Left ventricle myocardium superior (tissue), 1 donor: ENCODE measurements around the gene PLEKHG5. TPM values are rescaled to one million over a fixed set of nuclear protein-coding genes. Genes with fewer than 3 reads are reported as not detected.

Experiments
- ATAC-seq: fragments of 200-7000 bp; cut with Tn5 transposase; one replicate; pipeline ENCODE4 v1.9.1; 2020; ENCODE audit warnings: mild to moderate bottlenecking, moderate library complexity
- DNase-seq: peaks from one replicate; pipeline ENCODE4 v3.0.0-alpha.2; 2020
- intact Hi-C: fragments of 100-400 bp; cut with micrococcal nuclease; formaldehyde crosslinking; loops from one replicate; pipeline ENCODE4 v1.11.0; 2022
- total RNA-seq: library from RNA; stranded (reverse); fragmentation: NEBNext Ultra II Directional; extraction: Animal tissue kit (Norgen Biotek cat#: 25700); gene quantifications from one replicate; pipeline ENCODE4 v1.2.1, GENCODE V29; 2021
- donor health status: DM: no; HTN: yes; CAD: no; lungs with severe emphysema.

Gene PLEKHG5
- total RNA-seq, 1 donor from 2014 or later = 16.9 TPM

DNA sequence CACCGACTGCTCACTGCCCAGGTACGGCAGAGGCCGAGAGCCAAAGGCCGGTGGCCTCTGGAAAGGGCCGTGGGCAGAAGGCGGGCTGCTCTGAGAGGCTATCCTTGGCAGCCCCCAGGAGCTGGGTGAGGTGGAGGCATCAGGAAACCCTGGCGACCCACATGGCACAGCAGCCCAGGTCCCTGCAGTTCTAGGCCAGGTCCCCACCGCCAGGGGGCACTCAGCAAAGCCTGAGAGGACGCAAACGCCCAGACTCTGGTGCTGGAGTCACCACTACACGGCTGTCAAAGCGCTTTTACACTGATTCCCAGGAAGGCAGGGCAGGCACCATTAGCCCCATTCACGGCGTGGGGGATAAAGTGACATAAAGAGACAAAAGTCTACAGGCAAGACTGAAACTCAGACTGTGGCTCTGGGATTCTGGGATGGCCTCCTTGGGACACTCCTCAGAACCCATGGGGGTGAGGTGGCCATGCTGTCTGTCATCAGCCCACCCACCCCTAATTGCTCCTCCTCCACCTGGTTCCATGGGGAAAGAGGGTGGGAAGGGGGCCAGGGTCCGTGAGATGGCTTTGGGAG lies 4.9 kb downstream of the PLEKHG5 start:
- intact Hi-C loops = loop anchor here (5.0 kb wide), 1 partner anchor 66 kb away; the partner anchor contains the start of gene NOL9
- DNase-seq = peak; percentile 92
- peak; percentile 70 for ATAC-seq

DNA sequence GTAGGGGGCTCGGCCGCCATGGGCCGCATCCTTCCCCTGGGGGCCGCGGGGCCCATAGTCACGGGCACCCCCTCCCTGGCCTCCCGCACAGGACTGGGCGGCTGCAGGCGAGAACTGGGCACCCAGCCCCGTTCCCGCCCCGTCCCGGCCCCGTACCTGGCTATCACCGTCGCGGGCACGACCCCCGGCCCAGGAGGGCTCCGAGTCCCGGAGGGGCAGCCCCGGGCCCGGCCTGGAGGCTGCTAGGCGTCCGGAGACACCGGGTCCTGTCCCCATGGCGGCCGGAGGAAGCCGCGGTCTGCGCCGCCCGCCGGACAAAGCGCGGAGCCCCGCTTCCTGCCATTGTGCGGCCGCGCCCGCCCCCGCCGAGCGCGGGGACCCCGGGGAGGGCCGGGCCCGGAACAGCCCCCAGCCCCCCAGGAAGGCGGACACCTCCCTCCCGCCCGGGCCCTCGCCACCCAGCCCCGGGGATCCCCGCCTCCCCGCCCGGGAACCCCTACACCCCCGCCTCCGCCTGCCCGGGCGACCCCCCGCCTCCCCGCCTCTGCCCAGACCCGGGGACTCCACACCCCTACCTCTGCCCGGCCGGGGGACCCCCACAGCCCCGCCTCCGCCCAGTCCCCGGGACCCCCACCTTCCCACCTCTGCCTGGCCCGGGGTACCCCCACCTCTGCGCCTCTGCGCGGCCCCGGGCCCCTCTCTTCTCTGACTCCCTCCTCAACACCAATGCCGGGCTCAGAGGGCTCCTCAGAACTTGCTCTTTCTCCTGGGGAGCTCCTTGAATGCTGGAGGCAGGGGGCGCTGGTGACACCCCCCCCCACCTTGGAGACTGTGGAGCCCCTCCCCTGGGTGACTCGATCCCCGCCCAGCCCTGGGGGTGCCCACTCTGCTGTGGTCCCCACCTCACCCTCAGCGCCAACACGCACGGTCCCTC lies 6.0 kb downstream of the PLEKHG5 start:
- intact Hi-C loops = loop anchor here (5.0 kb wide), 1 partner anchor 67 kb away; the partner anchor contains the start of gene NOL9
- DNase-seq = no peak
- peak; percentile 21 for ATAC-seq

DNA sequence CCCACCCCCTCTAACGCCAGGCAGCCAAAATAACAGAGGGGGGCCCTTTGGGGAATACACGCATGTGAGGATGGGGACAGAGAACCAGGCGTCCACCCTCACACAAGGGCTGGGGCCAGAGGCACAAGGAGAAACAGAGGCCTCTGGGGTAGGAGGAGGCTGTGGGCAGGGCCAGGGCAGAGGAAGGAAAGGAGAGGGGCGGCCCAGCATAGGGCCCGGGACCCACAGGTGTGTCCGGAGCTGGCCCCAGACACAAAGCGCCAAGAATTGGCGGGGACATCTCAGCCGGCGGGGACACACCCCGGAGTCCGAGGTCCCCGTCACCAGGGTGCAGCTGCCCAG lies 6.7 kb downstream of the PLEKHG5 start:
- intact Hi-C loops = loop anchor here (5.0 kb wide), 1 partner anchor 68 kb away; the partner anchor contains the start of gene NOL9
- ATAC-seq (peak; percentile 12), DNase-seq (no peak)

DNA sequence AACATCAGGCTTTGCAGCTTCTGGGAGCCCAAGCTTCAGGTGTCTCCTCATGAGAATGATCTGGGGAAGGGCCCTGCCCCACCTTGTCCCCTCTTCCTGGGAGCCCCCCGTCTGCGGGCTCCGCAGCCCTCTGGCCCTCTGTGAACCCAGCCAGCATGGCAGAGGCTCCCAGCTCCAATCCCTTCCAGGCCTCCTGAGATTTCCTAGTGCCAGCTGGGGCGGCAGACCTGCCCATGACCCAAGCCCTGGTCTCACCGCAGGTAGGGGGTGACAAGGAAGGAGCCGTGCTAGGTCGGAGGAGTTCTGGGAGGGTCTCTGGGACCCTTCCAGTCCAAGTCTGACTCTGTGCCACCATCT lies 7.7 kb downstream of the PLEKHG5 start:
- DNase-seq (no peak), ATAC-seq (no peak)
- intact Hi-C loops = no loop called here

DNA sequence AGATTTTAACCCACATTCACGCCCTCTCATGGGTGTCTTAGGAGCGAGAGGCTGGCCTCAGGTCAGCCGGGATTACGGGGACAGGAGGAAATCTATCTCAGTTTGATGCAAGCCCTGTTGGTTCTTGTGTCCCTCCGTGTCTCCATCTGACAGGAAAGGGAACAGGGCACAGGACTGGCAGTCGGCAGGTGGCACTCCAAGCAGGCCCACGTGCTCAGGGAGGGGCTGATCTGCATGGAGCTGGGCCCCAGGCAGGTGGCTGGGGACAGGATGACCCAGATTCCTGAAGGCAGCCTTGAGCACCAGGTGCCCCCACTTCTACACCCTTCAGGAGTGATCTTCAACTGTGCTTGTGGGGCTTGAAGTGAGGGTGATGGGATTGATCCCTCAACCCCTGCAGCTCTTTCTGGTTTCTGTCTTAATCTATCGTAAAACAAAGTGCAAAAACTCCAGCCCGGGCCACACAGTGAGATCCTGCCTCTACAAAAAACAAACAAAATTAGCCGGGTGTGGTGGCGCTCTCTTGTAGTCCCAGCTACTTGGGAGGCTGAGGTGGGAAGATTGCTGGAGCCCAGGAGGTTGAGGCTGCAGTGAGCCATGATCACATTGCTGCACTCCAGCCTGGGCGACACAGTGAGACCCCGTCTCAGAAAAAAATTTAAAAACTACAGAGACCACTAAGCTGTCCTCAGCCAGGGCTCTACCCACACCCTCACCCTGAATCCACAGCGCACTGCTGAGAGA lies 8.3 kb downstream of the PLEKHG5 start:
- ATAC-seq (no peak), DNase-seq (no peak)
- intact Hi-C loops = no loop called here

DNA sequence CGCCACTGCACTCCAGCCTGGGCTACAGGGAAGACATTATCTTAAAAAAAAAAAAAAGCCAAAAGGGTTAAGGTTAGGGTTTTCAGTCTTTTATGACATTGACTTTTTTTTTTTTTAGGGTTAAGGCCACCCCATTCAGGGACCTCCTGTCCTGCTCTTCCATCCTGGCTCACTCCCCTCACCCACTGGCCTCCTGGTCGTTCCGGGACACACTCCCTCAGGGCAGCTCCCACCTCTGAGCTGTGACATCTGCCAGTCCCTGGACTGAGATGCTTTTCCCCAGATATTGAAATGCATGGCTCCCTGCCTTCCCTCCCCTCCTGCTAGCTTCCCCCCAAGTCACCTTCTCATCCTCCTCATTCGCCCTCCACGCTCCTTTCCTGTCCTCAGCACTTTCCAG lies 9.6 kb downstream of the PLEKHG5 start:
- DNase-seq (no peak), ATAC-seq (no peak)
- intact Hi-C loops = no loop called here

DNA sequence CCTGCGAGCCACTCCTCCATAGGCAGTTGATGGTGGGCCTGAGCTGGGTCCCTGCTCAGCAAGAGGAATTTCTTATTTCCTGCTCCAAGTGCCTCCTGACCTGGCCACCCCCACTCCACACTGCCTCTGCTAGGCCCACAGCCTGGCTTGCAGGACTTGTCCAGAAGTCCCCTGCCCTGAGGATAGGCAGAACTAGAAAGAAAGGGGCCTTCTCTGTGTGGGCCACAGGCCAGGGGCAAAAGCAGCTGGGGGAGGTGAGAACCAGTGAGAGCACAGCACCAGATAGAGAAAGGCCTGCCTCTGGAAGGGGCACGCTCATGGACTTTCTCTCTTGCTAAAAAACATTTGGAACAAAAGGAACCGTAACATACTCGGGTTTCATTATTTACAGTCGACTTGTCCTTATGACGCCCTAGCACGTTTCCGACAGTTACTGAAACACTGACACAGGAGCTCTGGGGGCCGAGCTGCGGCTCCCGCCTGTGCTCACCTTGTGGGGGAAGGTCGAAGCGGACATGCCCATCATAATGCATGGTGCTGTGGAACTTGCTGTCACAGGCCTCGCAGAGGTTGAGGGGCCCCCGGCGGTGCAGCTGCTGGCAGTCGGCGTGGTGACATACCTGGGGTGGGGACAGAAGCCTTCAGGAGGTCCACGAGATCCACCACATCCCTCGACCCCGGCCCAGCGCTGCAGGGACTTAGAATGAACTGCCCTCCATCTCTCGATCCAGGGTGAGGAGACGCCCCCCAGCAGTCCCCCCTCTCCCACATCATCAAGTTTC lies 14.2 kb downstream of the PLEKHG5 start:
- no peak for DNase-seq
- intact Hi-C loops = no loop called here
- no peak for ATAC-seq

DNA sequence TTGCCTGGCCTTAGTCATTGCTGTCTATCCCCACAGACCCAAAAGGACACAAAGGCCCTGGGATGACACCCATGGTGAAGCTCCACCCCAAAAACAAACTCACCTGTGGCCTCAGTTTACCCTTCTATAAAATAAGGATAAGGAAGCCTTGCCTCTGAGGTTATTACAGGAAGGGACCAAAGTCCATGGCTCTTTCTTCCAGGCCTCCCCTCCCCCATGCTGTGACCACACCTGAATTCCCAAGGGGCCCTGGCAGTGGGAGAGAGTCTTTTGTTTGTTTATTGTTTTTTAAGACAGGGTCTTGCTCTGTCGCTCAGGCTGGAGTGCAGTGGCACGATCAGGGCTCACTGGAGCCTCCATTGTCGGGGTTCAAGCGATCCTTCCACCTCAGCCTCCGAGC lies 15.0 kb downstream of the PLEKHG5 start:
- ATAC-seq (no peak), DNase-seq (no peak)
- intact Hi-C loops = no loop called here

DNA sequence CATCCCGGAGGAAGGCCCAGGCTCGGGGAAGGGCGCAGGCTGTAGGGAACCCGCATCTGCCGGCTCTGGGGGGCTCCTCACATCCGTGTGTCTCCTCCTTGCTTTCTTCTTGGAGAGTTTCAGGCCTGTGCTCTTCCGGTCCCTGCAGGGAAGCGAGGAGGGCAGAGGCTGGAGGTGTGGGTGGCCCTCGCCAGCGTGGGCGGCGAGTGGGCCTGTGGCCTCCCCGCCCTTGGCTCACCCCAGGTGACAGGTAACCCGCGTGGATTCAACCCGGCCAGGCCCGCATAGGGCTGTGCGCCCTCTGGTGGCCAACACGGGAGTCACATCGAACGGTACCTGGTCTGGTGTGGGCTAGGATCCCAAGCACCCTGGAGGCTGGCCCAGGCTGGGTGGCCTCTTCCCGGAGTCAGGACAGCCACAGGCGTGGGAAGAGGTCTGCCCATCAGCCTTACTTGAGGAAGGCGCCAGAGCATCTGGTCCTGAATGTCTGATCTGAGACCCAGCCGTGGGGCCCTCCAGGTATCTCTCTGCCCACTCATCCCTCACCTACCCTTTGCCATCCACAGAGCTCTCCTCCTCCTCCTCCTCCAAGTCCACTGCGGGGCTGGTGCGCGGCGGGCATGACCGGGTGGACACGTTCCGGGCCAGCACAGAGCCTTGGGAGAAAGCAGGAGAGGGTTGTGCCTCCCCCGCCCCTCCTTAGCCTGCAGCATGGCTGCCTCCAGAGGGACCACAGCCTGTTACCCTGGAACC lies 15.9 kb downstream of the PLEKHG5 start:
- peak; percentile 81 for ATAC-seq

DNA sequence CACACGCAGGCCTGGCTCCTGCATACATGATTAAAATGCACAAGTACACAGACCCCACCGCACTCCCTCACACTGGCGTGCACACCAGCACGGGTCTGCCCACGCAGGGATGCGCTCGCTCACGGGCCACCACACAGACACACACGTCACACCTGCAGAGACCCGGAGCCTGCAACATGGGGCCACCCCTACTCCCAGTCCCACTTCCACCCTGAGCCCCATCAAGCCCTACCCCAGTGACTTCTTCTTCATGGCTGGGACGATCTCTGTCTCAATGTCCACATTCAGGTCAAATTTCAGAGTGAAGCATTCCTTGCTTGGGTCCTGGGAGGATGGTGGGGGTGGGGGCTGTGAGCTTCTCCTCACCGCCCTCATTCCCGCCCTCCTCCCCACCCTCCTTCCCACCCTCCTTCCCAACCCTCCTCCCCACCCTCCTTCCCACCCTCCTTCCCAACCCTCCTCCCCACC lies 16.6 kb downstream of the PLEKHG5 start:
- DNase-seq (no peak), ATAC-seq (no peak)
- intact Hi-C loops = no loop called here

More for the DNA sequence above, 15.9 kb downstream of the PLEKHG5 start:
- peak; percentile 79 for DNase-seq
- intact Hi-C loops = no loop called here

DNA sequence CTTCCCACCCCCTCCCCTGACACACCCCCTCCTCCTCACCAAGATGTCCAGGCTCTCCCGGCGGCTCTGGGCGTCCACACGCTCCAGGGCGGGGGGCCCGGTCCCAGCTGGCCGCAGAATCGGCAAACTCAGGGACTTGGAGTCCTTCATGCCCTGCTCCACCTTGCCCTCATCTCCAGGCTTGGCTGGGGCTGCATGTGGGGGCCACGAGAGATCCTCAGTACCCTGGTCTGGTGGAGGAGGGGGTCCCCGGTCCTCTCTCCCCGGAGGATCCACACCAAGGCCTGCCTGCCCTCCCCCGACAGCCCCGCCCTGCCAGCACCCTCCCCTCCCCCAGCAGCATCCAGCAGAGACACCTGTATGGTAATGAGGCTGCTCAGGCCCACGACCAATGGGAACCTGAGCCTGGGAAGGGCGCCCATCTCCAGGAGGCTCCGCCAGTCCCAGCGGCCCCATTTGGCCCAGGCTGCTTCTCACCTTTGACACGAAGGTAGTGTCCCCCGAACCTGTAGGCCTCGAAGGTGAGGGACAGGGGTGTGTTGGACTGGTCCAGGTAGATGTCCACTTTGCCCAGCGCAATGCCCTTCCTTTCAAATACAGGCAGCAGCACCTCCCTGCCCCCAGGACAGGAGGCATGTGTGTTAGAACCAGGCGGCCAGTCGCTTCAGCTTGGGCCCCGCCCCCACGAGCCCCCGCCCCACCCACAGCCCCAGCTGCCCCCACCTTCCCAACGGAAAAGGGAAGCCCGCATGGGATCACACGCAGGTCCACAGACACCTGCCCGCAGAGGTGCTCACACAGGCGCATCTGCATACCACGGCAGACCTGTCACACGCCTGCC lies 17.3 kb downstream of the PLEKHG5 start:
- ATAC-seq = no peak
- intact Hi-C loops = no loop called here
- no peak for DNase-seq

DNA sequence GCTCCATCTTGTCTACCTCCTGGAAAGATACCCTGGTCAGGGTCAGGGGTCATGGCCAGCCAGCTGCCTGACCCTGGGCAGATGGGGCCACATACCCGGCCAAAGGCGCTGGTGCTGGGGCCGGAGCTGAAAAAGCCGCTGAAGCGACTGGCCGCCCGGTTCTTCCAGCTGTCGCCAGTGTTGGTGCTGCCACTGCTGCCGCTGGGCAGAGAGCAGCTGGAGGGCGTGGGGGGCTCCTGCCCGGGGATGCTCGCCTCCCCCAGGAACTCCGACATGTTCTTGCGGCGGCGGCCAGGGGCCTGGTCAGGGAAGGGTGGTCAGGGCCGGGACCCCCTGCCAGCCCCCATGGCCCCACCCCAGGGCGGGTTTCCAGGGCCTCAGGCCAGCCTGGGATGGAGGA lies 18.3 kb downstream of the PLEKHG5 start:
- DNase-seq = no peak
- intact Hi-C loops = no loop called here
- ATAC-seq = no peak

DNA sequence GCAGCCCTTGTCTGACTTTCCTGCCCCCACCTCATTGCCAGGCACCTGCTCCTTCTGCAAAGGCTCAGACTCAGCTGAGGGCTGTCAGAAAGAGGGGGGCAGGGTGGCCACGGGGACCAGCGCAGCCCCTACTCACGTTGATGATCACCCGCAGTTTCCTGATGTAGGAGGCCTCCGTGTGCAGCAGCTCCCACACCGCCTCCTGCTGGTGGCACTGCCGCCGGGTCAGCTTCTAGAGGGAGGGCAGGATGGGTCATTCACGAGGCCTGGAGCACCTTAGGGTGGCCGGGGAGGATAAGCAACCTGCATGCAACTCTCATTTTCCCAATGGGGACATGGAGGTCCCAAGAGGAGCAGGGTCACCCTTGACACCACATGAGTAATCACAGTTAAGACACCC lies 19.1 kb downstream of the PLEKHG5 start:
- DNase-seq (no peak), ATAC-seq (no peak)
- intact Hi-C loops = no loop called here

DNA sequence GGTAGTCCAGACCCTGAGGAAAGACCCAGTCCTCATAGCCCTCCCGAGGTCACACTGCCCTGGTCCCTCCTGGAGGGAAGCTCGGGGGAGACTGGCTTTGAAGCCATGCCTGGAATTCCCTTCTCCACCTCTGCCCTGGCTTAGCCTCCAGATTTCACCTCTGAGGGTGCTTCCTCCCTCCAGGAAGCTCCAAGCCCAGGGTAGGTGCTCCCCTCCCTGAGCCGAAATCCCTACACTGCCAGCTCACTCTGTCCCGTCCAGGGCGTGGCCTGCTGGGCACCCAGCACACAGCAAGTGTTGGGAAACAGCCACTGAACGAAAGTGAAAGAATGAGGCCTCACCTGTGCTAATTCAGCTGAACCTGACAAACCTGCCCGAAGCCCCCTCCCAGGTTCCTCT lies 19.5 kb downstream of the PLEKHG5 start:
- DNase-seq = no peak
- ATAC-seq = no peak
- intact Hi-C loops = no loop called here

DNA sequence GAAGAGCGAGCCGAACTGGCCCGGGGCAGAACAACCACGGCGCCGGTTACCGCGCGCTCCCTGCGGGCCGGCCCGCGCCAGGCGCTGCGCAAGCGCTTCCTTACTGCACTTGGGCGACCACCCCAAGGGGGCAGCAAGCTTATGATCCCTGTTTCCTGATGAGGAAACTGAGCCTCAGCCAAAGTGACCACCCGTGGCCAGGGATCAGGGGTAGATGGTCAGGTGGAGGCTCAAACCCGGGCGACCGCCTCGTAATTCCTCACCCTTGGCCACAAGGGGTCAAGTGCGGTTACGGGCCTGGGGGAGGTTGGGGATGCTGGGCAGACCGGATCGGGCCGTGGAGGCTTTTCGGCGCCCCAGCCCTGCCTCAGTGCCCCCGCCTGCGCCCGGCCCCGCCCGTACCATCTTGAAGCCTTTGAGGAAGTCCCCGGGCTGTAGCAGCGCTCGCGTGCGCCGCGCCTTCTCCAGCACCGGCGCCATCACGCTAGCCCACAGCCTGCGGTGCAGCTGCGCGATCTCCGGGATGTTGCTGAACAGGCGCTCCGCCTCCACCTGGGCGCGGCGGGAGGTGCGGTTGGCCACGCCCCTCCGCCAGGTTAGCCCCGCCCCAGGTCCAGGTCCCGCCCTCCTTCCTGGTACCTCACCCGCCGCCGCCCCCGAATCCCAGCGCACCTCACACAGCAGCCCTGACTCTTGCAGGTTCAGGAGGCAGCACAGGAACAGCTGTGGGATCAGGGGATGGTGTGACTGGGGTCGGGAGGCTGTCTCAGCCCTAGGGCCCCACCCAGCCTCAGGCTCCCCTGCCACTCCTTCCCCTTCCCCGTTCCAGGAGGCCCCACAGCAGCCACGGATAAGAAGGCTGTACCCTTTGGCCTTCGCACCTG lies 20.1 kb downstream of the PLEKHG5 start:
- intact Hi-C loops = no loop called here
- DNase-seq = no peak
- no peak for ATAC-seq

DNA sequence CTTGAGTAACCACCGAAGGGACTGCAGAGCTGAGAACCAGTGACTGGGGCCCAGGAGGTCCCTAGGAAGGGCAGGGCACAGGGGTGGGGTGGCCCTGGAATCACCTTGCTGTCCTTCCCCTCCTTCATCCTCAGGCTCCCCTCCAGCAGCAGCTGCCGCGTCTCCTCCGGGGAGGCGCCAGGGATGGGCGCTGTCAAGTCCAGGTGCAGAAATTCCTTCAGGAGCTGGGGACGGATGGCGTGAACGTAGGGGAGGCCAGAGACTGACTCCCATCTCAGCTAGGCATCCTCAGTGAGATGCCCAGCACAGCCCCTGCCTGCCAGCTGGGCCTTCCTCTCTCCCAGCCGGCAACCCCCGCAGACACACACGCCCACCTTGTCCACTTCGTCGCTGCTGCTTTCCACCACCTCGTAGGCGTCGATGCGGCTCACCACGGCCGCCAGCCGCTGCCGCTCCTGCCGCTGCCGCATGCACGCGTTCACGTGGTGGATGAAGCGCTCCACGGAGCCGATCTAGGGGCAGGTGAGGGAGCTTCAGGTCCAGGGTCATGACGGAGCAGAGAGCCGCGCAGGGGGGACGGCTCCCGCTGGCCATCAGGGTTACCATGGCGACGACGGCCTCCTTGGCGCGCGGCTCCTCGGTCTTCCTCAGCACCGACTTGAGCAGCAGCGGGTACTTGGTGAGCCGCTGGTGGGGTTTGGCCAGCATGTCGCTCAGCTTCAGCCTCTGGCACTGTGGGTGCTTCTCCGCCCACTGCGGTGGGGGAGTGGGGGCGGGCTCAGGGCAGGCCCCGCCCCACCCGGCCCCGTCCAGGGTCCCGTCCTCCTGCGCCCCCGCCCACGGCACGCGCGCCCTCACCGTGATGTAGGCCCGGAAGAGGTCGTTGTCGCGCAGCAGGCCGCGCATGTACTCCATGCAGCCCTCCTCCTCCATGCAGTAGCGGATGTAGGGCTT lies 21.1 kb downstream of the PLEKHG5 start:
- no peak for DNase-seq
- intact Hi-C loops = no loop called here
- no peak for ATAC-seq
